SK-N-SH treated with all-trans-retinoic acid at 6 μM for 48 hours (cell line): ENCODE results near the gene MICALL2.

Source experiments
- ATAC-seq: fragments of 200-7000 bp; cut with Tn5 transposase; 3 replicates; pipeline ENCODE4 v1.9.1; 2020; ENCODE audit warnings: mild to moderate bottlenecking, moderate library complexity
- ARNTL ChIP-seq: fragments of 450-650 bp; formaldehyde crosslinking; IDR thresholded peaks from 2 replicates; pipeline ENCODE4 v1.5.0; 2020; ENCODE audit warnings: low read depth, mild to moderate bottlenecking, moderate library complexity, borderline replicate concordance
- BACH2 ChIP-seq: fragments of 250-450 bp; sonication (Bioruptor Pico); IDR thresholded peaks from 2 replicates; pipeline ENCODE4 v1.9.0; 2021; ENCODE audit warnings: mild to moderate bottlenecking, borderline replicate concordance
- CREB5 ChIP-seq: fragments of 250-450 bp; sonication (Bioruptor Pico); IDR thresholded peaks from 2 replicates; pipeline ENCODE4 v1.5.1; 2020; ENCODE audit warnings: low read depth, mild to moderate bottlenecking, moderate library complexity
- CSDC2 ChIP-seq: fragments of 250-450 bp; sonication (Bioruptor Pico); IDR thresholded peaks from 2 replicates; pipeline ENCODE4 v1.5.0; 2020; ENCODE audit warnings: mild to moderate bottlenecking, moderate library complexity
- CSRNP3 ChIP-seq: fragments of 250-450 bp; sonication (Bioruptor Pico); IDR thresholded peaks from 2 replicates; pipeline ENCODE4 v1.5.1; 2021; ENCODE audit warnings: mild to moderate bottlenecking, moderate library complexity
- ESRRG ChIP-seq: fragments of 250-450 bp; sonication (Bioruptor Pico); IDR thresholded peaks from 2 replicates; pipeline ENCODE4 v1.6.1; 2021; ENCODE audit warnings: mild to moderate bottlenecking
- GLIS3 ChIP-seq: fragments of 250-450 bp; sonication (Bioruptor Pico); IDR thresholded peaks from 2 replicates; pipeline ENCODE4 v1.5.0; 2020; ENCODE audit warnings: mild to moderate bottlenecking, moderate library complexity
- ISL1 ChIP-seq: fragments of 250-450 bp; sonication (Bioruptor Pico); IDR thresholded peaks from 2 replicates; pipeline ENCODE4 v2.1.2; 2022; ENCODE audit warnings: mild to moderate bottlenecking, moderate library complexity
- OSR1 ChIP-seq: fragments of 250-450 bp; sonication (Bioruptor Pico); IDR thresholded peaks from 2 replicates; pipeline ENCODE4 v1.8.0; 2022; ENCODE audit warnings: moderate library complexity, mild to moderate bottlenecking, inconsistent platforms
- PATZ1 ChIP-seq: fragments of 250-450 bp; sonication (Bioruptor Pico); IDR thresholded peaks from 2 replicates; pipeline ENCODE4 v1.8.0; 2020; ENCODE audit warnings: mild to moderate bottlenecking, moderate library complexity, borderline replicate concordance
- POU6F1 ChIP-seq: fragments of 250-450 bp; sonication (Bioruptor Pico); IDR thresholded peaks from 2 replicates; pipeline ENCODE4 v1.8.0; 2021; ENCODE audit warnings: low read depth, mild to moderate bottlenecking, moderate library complexity, borderline replicate concordance
- PPARA ChIP-seq: fragments of 250-450 bp; sonication (Bioruptor Pico); IDR thresholded peaks from 2 replicates; pipeline ENCODE4 v1.5.0; 2020; ENCODE audit warnings: mild to moderate bottlenecking, borderline replicate concordance
- RARB ChIP-seq: fragments of 250-450 bp; sonication (Bioruptor Pico); IDR thresholded peaks from 2 replicates; pipeline ENCODE4 v1.8.0; 2021; ENCODE audit warnings: mild to moderate bottlenecking, moderate library complexity
- SNAI2 ChIP-seq: fragments of 250-450 bp; sonication (Bioruptor Pico); IDR thresholded peaks from 2 replicates; pipeline ENCODE4 v1.5.0; 2020; ENCODE audit warnings: mild to moderate bottlenecking, moderate library complexity
- TCF4 ChIP-seq: fragments of 250-450 bp; sonication (Bioruptor Pico); IDR thresholded peaks from 2 replicates; pipeline ENCODE4 v1.8.0; 2021; ENCODE audit warnings: mild to moderate bottlenecking, moderate library complexity, borderline replicate concordance
- TOX ChIP-seq: fragments of 250-450 bp; sonication (Bioruptor Pico); IDR thresholded peaks from 2 replicates; pipeline ENCODE4 v1.8.0; 2021; ENCODE audit warnings: mild to moderate bottlenecking, moderate library complexity, borderline replicate concordance
- ZC3H10 ChIP-seq: fragments of 250-450 bp; sonication (Bioruptor Pico); IDR thresholded peaks from 2 replicates; pipeline ENCODE4 v1.5.1; 2021; ENCODE audit warnings: mild to moderate bottlenecking, moderate library complexity
- ZFP3 ChIP-seq: fragments of 250-450 bp; sonication (Bioruptor Pico); IDR thresholded peaks from 2 replicates; pipeline ENCODE4 v1.5.0; 2020; ENCODE audit warnings: mild to moderate bottlenecking, moderate library complexity
- ZFP30 ChIP-seq: fragments of 450-650 bp; formaldehyde crosslinking; IDR thresholded peaks from 2 replicates; pipeline ENCODE4 v1.5.0; 2022; ENCODE audit warnings: mild to moderate bottlenecking, moderate library complexity
- ZNF565 ChIP-seq: fragments of 450-650 bp; formaldehyde crosslinking; conservative IDR thresholded peaks from 2 replicates; pipeline ENCODE4 v1.5.0; 2020; ENCODE audit warnings: low read depth, mild to moderate bottlenecking, moderate library complexity
- ZNF8 ChIP-seq: fragments of 450-650 bp; formaldehyde crosslinking; IDR thresholded peaks from 2 replicates; pipeline ENCODE4 v1.5.0; 2020; ENCODE audit warnings: mild to moderate bottlenecking, moderate library complexity

The MICALL2 gene

GRCh38 chr7:1418505-1419309 lies 40.6 kb downstream of the MICALL2 start:
- TF ChIP-seq PPARA (CRISPR knock-in tag): no peak
- TF ChIP-seq ESRRG (CRISPR knock-in tag): no peak
- TF ChIP-seq ZNF565: no peak
- no peak for TF ChIP-seq ISL1 (CRISPR knock-in tag)
- TF ChIP-seq ARNTL (CRISPR knock-in tag): no peak
- TF ChIP-seq ZFP3: no peak
- no peak for TF ChIP-seq CSRNP3 (CRISPR knock-in tag)
- TF ChIP-seq CSDC2 (CRISPR knock-in tag): no peak
- TF ChIP-seq TCF4: no peak
- no peak for TF ChIP-seq ZFP30 (CRISPR knock-in tag)
- TF ChIP-seq POU6F1 (CRISPR knock-in tag): no peak
- no peak for TF ChIP-seq BACH2 (CRISPR knock-in tag)
- TF ChIP-seq, all 23 proteins: peak for 0
- ATAC-seq: peak; percentile 12

- ATAC-seq: no peak
Observed at GRCh38 chr7:1415389-1415990, 43.8 kb downstream of the MICALL2 start.

More at GRCh38 chr7:1415389-1415990, 43.8 kb downstream of the MICALL2 start:
- TF ChIP-seq CREB5 (CRISPR knock-in tag): no peak
- no peak for TF ChIP-seq OSR1 (CRISPR knock-in tag)
- TF ChIP-seq CSRNP3 (CRISPR knock-in tag): no peak
- TF ChIP-seq ISL1 (CRISPR knock-in tag): no peak
- no peak for TF ChIP-seq ZNF565
- TF ChIP-seq PATZ1 (CRISPR knock-in tag): no peak
- TF ChIP-seq RARB: no peak
- TF ChIP-seq ZC3H10 (CRISPR knock-in tag): no peak
- TF ChIP-seq ZNF8 (CRISPR knock-in tag): no peak
- no peak for TF ChIP-seq ESRRG (CRISPR knock-in tag)
- no peak for TF ChIP-seq TOX (CRISPR knock-in tag)
- TF ChIP-seq TCF4: no peak
- no peak for TF ChIP-seq ZFP3
- TF ChIP-seq GLIS3 (CRISPR knock-in tag): no peak
- TF ChIP-seq PPARA (CRISPR knock-in tag): no peak
- TF ChIP-seq ARNTL (CRISPR knock-in tag): no peak
- TF ChIP-seq BACH2 (CRISPR knock-in tag): no peak
- TF ChIP-seq SNAI2 (CRISPR knock-in tag): no peak
- TF ChIP-seq, all 23 proteins: peak for 0
